H1 (cell line): ENCODE results near the gene CLEC1A. TPM values are rescaled to one million over a fixed set of nuclear protein-coding genes. Genes with fewer than 3 reads are reported as not detected.

Experiments used
- CTCF ChIA-PET: fragments of 300-600 bp; sonication (Branson Sonifier 250); formaldehyde crosslinking; loops from one replicate; lab custom pipeline; 2021; ENCODE audit not compliant: partially characterized antibody; lab: Charles Lee
- POLR2A ChIA-PET: fragments of 300-600 bp; sonication (Branson Sonifier 250); formaldehyde crosslinking; loops from one replicate; lab custom pipeline; 2021; ENCODE audit warnings: inconsistent platforms; ENCODE audit not compliant: partially characterized antibody; lab: Charles Lee
- DNase-seq, 2 experiments: peaks; one replicate each; pipeline versions ENCODE4 v3.0.0 to v3.0.0-alpha.2; 2010 to 2022; ENCODE audit warnings: low spot score in 2 of 2, low read depth in 1 of 2, mixed read lengths in 1 of 2
- FAIRE-seq: peaks from 2 replicates; lab custom pipeline; 2011; peaks lifted over from hg19 to GRCh38; lab: Jason Lieb, UNC
- H2AFZ ChIP-seq: 2 replicates; pipeline ENCODE4 v1.8.1; 2012; ENCODE audit warnings: low read length, inconsistent platforms
- H2AK5ac ChIP-seq: 2 replicates; pipeline ENCODE4 v1.6.1; 2013; ENCODE audit warnings: low read depth, low read length
- H2BK120ac ChIP-seq: replicated peaks from 2 replicates; pipeline ENCODE3; 2013; ENCODE audit warnings: low read depth, low read length, inconsistent platforms
- H2BK12ac ChIP-seq: 2 replicates; pipeline ENCODE4 v1.6.1; 2013; ENCODE audit warnings: low read depth, low read length
- H2BK15ac ChIP-seq: 2 replicates; pipeline ENCODE4 v1.6.1; 2013; ENCODE audit warnings: low read length
- H2BK20ac ChIP-seq: 2 replicates; pipeline ENCODE4 v1.6.1; 2013; ENCODE audit warnings: low read length
- H2BK5ac ChIP-seq: 2 replicates; pipeline ENCODE4 v1.6.1; 2013; ENCODE audit warnings: low read depth, low read length
- H3K14ac ChIP-seq: 2 replicates; pipeline ENCODE4 v1.6.1; 2013; ENCODE audit warnings: inconsistent platforms; ENCODE audit not compliant: insufficient read length
- H3K18ac ChIP-seq: 2 replicates; pipeline ENCODE4 v1.6.1; 2013; ENCODE audit warnings: low read length; ENCODE audit errors: extremely low read depth
- H3K23ac ChIP-seq: 2 replicates; pipeline ENCODE4 v1.6.1; 2013; ENCODE audit warnings: inconsistent platforms; ENCODE audit not compliant: insufficient read length
- H3K23me2 ChIP-seq: 2 replicates; pipeline ENCODE4 v1.6.1; 2013; ENCODE audit warnings: low read depth, low read length
- H3K27ac ChIP-seq: 2 replicates; pipeline ENCODE4 v1.6.1; 2011; ENCODE audit warnings: low read depth, low read length, inconsistent platforms
- H3K27me3 ChIP-seq, 4 experiments: replicated peaks in 1 of 4; 1 replicate in 1 of 4; 2 replicates in 3 of 4; pipeline versions ENCODE4 v1.6.1 to v1.8.1; 2011 to 2013; ENCODE audit warnings: low read length in 3 of 4, mild to moderate bottlenecking in 3 of 4, inconsistent platforms in 2 of 4, mixed read lengths in 2 of 4, moderate library complexity in 1 of 4; ENCODE audit not compliant: control insufficient read depth in 3 of 4, insufficient read depth in 3 of 4; ENCODE audit errors: extremely low read depth in 1 of 4
- H3K36me3 ChIP-seq, 4 experiments: 2 replicates each; pipeline versions ENCODE4 v1.6.1 to v1.8.1; 2011 to 2013; ENCODE audit warnings: mild to moderate bottlenecking in 4 of 4, low read length in 3 of 4, moderate library complexity in 2 of 4, control low read depth in 1 of 4, inconsistent platforms in 1 of 4; ENCODE audit not compliant: insufficient read depth in 4 of 4, control insufficient read depth in 2 of 4
- H3K4ac ChIP-seq: replicated peaks from 2 replicates; pipeline ENCODE3; 2013; ENCODE audit warnings: low read length, low read depth, mixed read lengths, inconsistent platforms; ENCODE audit not compliant: insufficient read length
- H3K4me1 ChIP-seq, 4 experiments: replicated peaks in 1 of 4; 1 replicate in 1 of 4; 2 replicates in 3 of 4; pipeline versions ENCODE4 v1.6.1 to v1.8.1; 2011 to 2013; ENCODE audit warnings: low read length in 3 of 4, inconsistent platforms in 2 of 4, mixed read lengths in 1 of 4; ENCODE audit not compliant: insufficient read depth in 4 of 4, control insufficient read depth in 3 of 4
- H3K4me2 ChIP-seq, 2 experiments: 2 replicates each; pipeline versions ENCODE4 v1.6.1 to v1.8.1; 2011 to 2013; ENCODE audit warnings: low read depth in 2 of 2, low read length in 2 of 2, control low read depth in 1 of 2, inconsistent platforms in 1 of 2, mild to moderate bottlenecking in 1 of 2; ENCODE audit not compliant: insufficient read depth in 1 of 2
- H3K4me3 ChIP-seq, 4 experiments: fragments of 200-600, 300-600 bp in 1 of 4; sonication (generic), shearing (Covaris generic), sonication (Bioruptor Twin) in 1 of 4; 2 replicates each; pipeline versions ENCODE4 v1.5.1 to v1.8.1; 2011 to 2016; ENCODE audit warnings: low read length in 4 of 4, low read depth in 3 of 4, control low read depth in 2 of 4, inconsistent platforms in 2 of 4, mild to moderate bottlenecking in 2 of 4, mixed read lengths in 1 of 4, moderate library complexity in 1 of 4; ENCODE audit not compliant: insufficient read depth in 2 of 4; ENCODE audit errors: extremely low read depth in 1 of 4
- H3K56ac ChIP-seq: replicated peaks from 2 replicates; pipeline ENCODE3; 2013; ENCODE audit warnings: low read depth, mild to moderate bottlenecking, mixed read lengths, low read length, inconsistent platforms; ENCODE audit not compliant: insufficient read length
- H3K79me1 ChIP-seq: 2 replicates; pipeline ENCODE4 v1.6.1; 2013; ENCODE audit warnings: low read depth, low read length, control low read depth
- H3K79me2 ChIP-seq, 2 experiments: 2 replicates each; pipeline versions ENCODE4 v1.6.1 to v1.8.1; 2012 to 2013; ENCODE audit warnings: low read length in 2 of 2, mild to moderate bottlenecking in 2 of 2, inconsistent platforms in 1 of 2; ENCODE audit not compliant: insufficient read depth in 2 of 2, control insufficient read depth in 1 of 2
- H3K9ac ChIP-seq, 4 experiments: replicated peaks in 1 of 4; 1 replicate in 1 of 4; 2 replicates in 3 of 4; pipeline versions ENCODE4 v1.6.1 to v1.8.1; 2011 to 2013; ENCODE audit warnings: low read depth in 3 of 4, low read length in 3 of 4, control low read depth in 2 of 4, mild to moderate bottlenecking in 2 of 4, moderate library complexity in 2 of 4, inconsistent platforms in 1 of 4; ENCODE audit errors: extremely low read depth in 1 of 4
- H3K9me3 ChIP-seq, 2 experiments: 2 replicates each; pipeline versions ENCODE4 v1.6.1 to v1.8.1; 2012 to 2013; ENCODE audit warnings: mild to moderate bottlenecking in 2 of 2, moderate library complexity in 2 of 2, control low read depth in 1 of 2, inconsistent platforms in 1 of 2, low read depth in 1 of 2, low read length in 1 of 2, mixed read lengths in 1 of 2; ENCODE audit not compliant: insufficient read depth in 2 of 2
- H4K20me1 ChIP-seq, 2 experiments: replicated peaks in 1 of 2; 2 replicates each; pipeline versions ENCODE3 to v1.8.1; 2011 to 2013; ENCODE audit warnings: inconsistent platforms in 2 of 2, low read length in 2 of 2, mild to moderate bottlenecking in 1 of 2; ENCODE audit not compliant: insufficient read depth in 2 of 2, control insufficient read depth in 1 of 2
- H4K5ac ChIP-seq: 2 replicates; pipeline ENCODE4 v1.6.1; 2013; ENCODE audit warnings: low read length, low read depth, mixed read lengths, inconsistent platforms; ENCODE audit not compliant: insufficient read length
- H4K8ac ChIP-seq: 2 replicates; pipeline ENCODE4 v1.8.0; 2013; ENCODE audit warnings: mild to moderate bottlenecking, moderate library complexity, low read length, inconsistent platforms; ENCODE audit not compliant: insufficient read depth; ENCODE audit errors: extremely low read depth
- H4K91ac ChIP-seq: replicated peaks from 2 replicates; pipeline ENCODE3; 2013; ENCODE audit warnings: low read length, mixed read lengths, inconsistent platforms; ENCODE audit not compliant: insufficient read length
- CEBPB ChIP-seq: IDR thresholded peaks from 2 replicates; pipeline ENCODE4 v1.6.1; 2012; ENCODE audit warnings: low read depth, low read length
- CREB1 ChIP-seq: IDR thresholded peaks from 2 replicates; pipeline ENCODE4 v1.6.1; 2012; ENCODE audit warnings: inconsistent platforms
- EP300 ChIP-seq, 2 experiments: IDR thresholded peaks; 1 replicate in 1 of 2; 2 replicates in 1 of 2; pipeline ENCODE4 v1.6.1; 2011 to 2012; ENCODE audit warnings: low read depth in 2 of 2, low read length in 2 of 2, mild to moderate bottlenecking in 2 of 2, borderline replicate concordance in 1 of 2, inconsistent platforms in 1 of 2, moderate library complexity in 1 of 2
- GABPA ChIP-seq: IDR thresholded peaks from 2 replicates; pipeline ENCODE4 v1.6.1; 2011; ENCODE audit warnings: mild to moderate bottlenecking, low read length, moderate library complexity, borderline replicate concordance; ENCODE audit not compliant: insufficient read depth
- KDM4A ChIP-seq: IDR thresholded peaks from one replicate; pipeline ENCODE4 v1.7.1; 2012; ENCODE audit warnings: low read depth, mild to moderate bottlenecking, moderate library complexity, low read length, inconsistent platforms; ENCODE audit not compliant: severe bottlenecking
- NRF1 ChIP-seq: IDR thresholded peaks from 2 replicates; pipeline ENCODE4 v1.6.1; 2011; ENCODE audit warnings: mild to moderate bottlenecking, low read depth, low read length, improper control_type of control experiment
- POLR2A ChIP-seq, 2 experiments: IDR thresholded peaks; 1 replicate in 1 of 2; 2 replicates in 1 of 2; pipeline ENCODE4 v1.6.1; 2011; ENCODE audit warnings: low read depth in 2 of 2, low read length in 2 of 2, mild to moderate bottlenecking in 2 of 2; ENCODE audit errors: control extremely low read depth in 1 of 2
- RBBP5 ChIP-seq: IDR thresholded peaks from 2 replicates; pipeline ENCODE4 v1.7.1; 2012; ENCODE audit warnings: low read depth, mild to moderate bottlenecking, inconsistent platforms, low read length, moderate library complexity, borderline replicate concordance
- SAP30 ChIP-seq: fragments of 300-600 bp; sonication (generic); IDR thresholded peaks from 2 replicates; pipeline ENCODE4 v1.7.1; 2012; ENCODE audit warnings: low read length, moderate library complexity, mild to moderate bottlenecking, inconsistent platforms; ENCODE audit not compliant: insufficient read depth, insufficient replicate concordance
- SP2 ChIP-seq: IDR thresholded peaks from 2 replicates; pipeline ENCODE4 v1.6.1; 2012; ENCODE audit warnings: mild to moderate bottlenecking, low read length, inconsistent platforms
- ZNF274 ChIP-seq: IDR thresholded peaks from 2 replicates; pipeline ENCODE4 v1.7.0; 2012; ENCODE audit warnings: low read length, borderline replicate concordance; ENCODE audit errors: extremely low read depth
- WGBS, 2 experiments: shearing (Covaris generic) in 1 of 2; methylation state at CpG; one replicate each; pipeline versions ENCODE4 v1.1.6 to v1.1.7; 2013 to 2015; ENCODE audit warnings: low lambda C conversion rate in 2 of 2, mixed read lengths in 2 of 2, inconsistent platforms in 1 of 2, low coverage in 1 of 2, missing lambda C conversion rate in 1 of 2; ENCODE audit not compliant: insufficient replicate concordance in 2 of 2, insufficient coverage in 1 of 2, insufficient read length in 1 of 2; ENCODE audit errors: extremely low coverage in 1 of 2, missing lambda C conversion rate in 1 of 2; 5-methylcytosine and 5-hydroxymethylcytosine counted together
- polyA plus RNA-seq, 7 experiments: library from polyadenylated mRNA; depleted of rRNA in 3 of 7; stranded (reverse) in 5 of 7; unstranded in 2 of 7; fragments of >200 nt in 5 of 7; fragments of 200-250 nt in 2 of 7; gene quantifications; 1 replicate in 5 of 7; 2 replicates in 1 of 7; 4 replicates in 1 of 7; pipeline versions ENCODE4 v1.2.1 to v1.2.3, GENCODE V29; 2011 to 2013; ENCODE audit warnings: missing spikeins in 2 of 7, mixed read lengths in 2 of 7
- total RNA-seq: library from RNA; stranded (reverse); fragmentation: NEBNext Ultra II Directional; extraction: Animal tissue kit (Norgen Biotek cat#: 25700); gene quantifications from 2 replicates; pipeline ENCODE4 v1.2.1, GENCODE V29; 2021

The CLEC1A gene
- total and polyA plus RNA-seq, 2 of the 8 experiments (the other 6 are each of a cell fraction or from before 2014, with no cell fraction given), result 0.20 TPM; not detected in 1

GRCh38 chr12:10048526-10048925 is 50.3 kb downstream of the CLEC1A start:
- FAIRE-seq (no peak), DNase-seq (no peak)
- H3K36me3 ChIP-seq, result no peaks in the 10 kb centered on the region
- POLR2A ChIA-PET, result no interaction called here
- H3K4me2 ChIP-seq, result no peak overlapping the region
- no peaks in the 10 kb centered on the region for H4K20me1 ChIP-seq
- no peaks in the 10 kb centered on the region for H3K4me1 ChIP-seq
- no peak overlapping the region for H3K4ac ChIP-seq
- CTCF ChIA-PET, result interaction anchor here (0.9 to 1.2 kb wide), 2 partner anchors 92 to 108 kb away, joined by 3 read pairs; no protein-coding TSS in a partner anchor
- H3K14ac ChIP-seq, result no peak overlapping the region
- no peak overlapping the region for H3K27ac ChIP-seq
- H3K79me2 ChIP-seq, result no peaks in the 10 kb centered on the region
- no peak overlapping the region for H2BK12ac ChIP-seq
- no peak overlapping the region for H4K5ac ChIP-seq
- no peak overlapping the region for H3K4me3 ChIP-seq
- no peak overlapping the region for H4K91ac ChIP-seq
- no peak overlapping the region for H2BK20ac ChIP-seq
- 56% methylated on average over 3 of the region's 3 CpGs; no CpG with 5 or more reads in 1 of the 2 experiments for WGBS, 2 experiments
- H2BK120ac ChIP-seq, result no peak overlapping the region
- TF ChIP-seq POLR2A (IDR thresholded peaks at IDR 0.05; ENCODE audit: control extremely low read depth in 1 of 2, low read depth in 2 of 2, low read length in 2 of 2) (no peak), GABPA (no peak), ZNF274 (no peak), EP300 (IDR thresholded peaks at IDR 0.05; ENCODE audit: borderline replicate concordance in 1 of 2, low read depth in 2 of 2, low read length in 2 of 2) (no peak), CEBPB (no peak), SAP30 (no peak), CREB1 (no peak), RBBP5 (no peak), KDM4A (no peak), NRF1 (no peak), SP2 (no peak)
- H3K23ac ChIP-seq, result no peak overlapping the region
- no peak overlapping the region for H2BK15ac ChIP-seq
- H3K56ac ChIP-seq, result no peak overlapping the region
- H3K23me2 ChIP-seq, result no peaks in the 10 kb centered on the region
- H3K18ac ChIP-seq, result no peak overlapping the region
- H3K27me3 ChIP-seq, result no peaks in the 10 kb centered on the region
- H3K79me1 ChIP-seq, result no peaks in the 10 kb centered on the region
- H3K9ac ChIP-seq, result no peak overlapping the region
- H2BK5ac ChIP-seq, result no peak overlapping the region
- H2AFZ ChIP-seq, result no peak overlapping the region
- H3K9me3 ChIP-seq, result no peaks in the 10 kb centered on the region
- no peak overlapping the region for H2AK5ac ChIP-seq
- no peak overlapping the region for H4K8ac ChIP-seq
